ENCODE results near the gene THSD4.

The THSD4 gene

GRCh38 chr15:71562251-71562650 is 447.0 kb downstream of the THSD4 start:
- DNase-seq (ENCODE audit: low read depth), result no peak
- no peak overlapping the region for H3K4me3 ChIP-seq (replicated peaks; ENCODE audit: low read depth, low read length)
- no peak for TF ChIP-seq CTCF (IDR thresholded peaks at IDR 0.05; ENCODE audit: low read length, missing control alignments)

GRCh38 chr15:71564217-71564616 is 448.9 kb downstream of the THSD4 start:
- TF ChIP-seq CTCF (IDR thresholded peaks at IDR 0.05; ENCODE audit: low read length, missing control alignments), result no peak
- no peak for DNase-seq (ENCODE audit: low read depth)

GRCh38 chr15:71565006-71565405 is 449.7 kb downstream of the THSD4 start:
- no peak overlapping the region for H3K4me3 ChIP-seq (replicated peaks; ENCODE audit: low read depth, low read length)
- DNase-seq (ENCODE audit: low read depth), result no peak

More at GRCh38 chr15:71564217-71564616, 448.9 kb downstream of the THSD4 start:
- H3K4me3 ChIP-seq (replicated peaks; ENCODE audit: low read depth, low read length), result no peak overlapping the region

DNA sequence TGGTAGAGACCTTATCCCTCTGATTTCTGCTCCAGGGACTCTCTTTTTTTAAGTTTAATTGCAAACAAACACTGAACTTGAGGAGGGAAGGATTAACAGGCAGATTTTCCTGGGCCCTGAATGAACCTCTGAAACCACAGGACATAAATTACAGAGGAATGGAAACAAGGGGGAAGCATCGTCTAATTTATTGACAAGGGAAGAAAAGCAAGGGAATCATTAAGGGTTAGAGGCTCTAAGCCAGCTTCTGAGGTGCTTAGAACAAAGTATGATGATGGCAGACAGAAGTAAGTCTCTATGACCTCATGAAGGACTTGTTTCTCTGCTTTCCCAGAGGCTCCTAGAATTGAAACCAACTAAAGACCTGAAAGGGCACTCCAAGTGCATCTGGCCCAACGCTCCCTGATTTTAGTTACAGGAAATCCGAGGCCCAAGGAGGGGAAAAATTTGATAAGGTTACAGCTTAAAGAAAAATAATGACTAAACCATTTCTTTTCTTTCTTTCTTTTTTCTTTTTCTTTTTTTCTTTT is 450.4 kb downstream of the THSD4 start:
- no peak overlapping the region for H3K4me3 ChIP-seq (replicated peaks; ENCODE audit: low read depth, low read length)
- no peak for DNase-seq (ENCODE audit: low read depth)
- TF ChIP-seq CTCF (IDR thresholded peaks at IDR 0.05; ENCODE audit: low read length, missing control alignments), result no peak

More at GRCh38 chr15:71565006-71565405, 449.7 kb downstream of the THSD4 start:
- no peak for TF ChIP-seq CTCF (IDR thresholded peaks at IDR 0.05; ENCODE audit: low read length, missing control alignments)

- DNase-seq (ENCODE audit: low read depth), result no peak
- TF ChIP-seq CTCF (IDR thresholded peaks at IDR 0.05; ENCODE audit: low read length, missing control alignments), result no peak
- no peak overlapping the region for H3K4me3 ChIP-seq (replicated peaks; ENCODE audit: low read depth, low read length)
These were observed 451.0 kb downstream of the THSD4 start for GRCh38 chr15:71566226-71566625.

GRCh38 chr15:71567173-71567572 is 451.9 kb downstream of the THSD4 start:
- no peak for DNase-seq (ENCODE audit: low read depth)
- no peak overlapping the region for H3K4me3 ChIP-seq (replicated peaks; ENCODE audit: low read depth, low read length)
- no peak for TF ChIP-seq CTCF (IDR thresholded peaks at IDR 0.05; ENCODE audit: low read length, missing control alignments)

DNA sequence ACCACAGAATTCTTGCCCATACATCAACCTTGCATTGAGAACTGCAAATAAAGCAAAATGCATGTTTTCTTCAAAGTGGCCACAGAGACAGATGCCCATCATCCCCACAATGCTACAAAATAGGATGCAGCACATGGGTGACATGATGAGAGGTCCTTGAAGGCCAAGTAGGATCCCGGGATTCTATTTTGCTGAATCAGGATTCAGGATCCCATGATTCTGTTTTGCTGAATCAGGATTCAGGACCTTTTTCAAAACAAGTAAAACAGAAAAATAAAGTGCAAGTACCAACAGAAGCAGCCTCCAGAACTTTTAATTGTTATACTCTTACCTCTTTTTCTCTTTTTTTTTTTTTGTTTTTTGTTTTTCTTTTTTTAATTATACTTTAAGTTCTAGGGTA is 453.0 kb downstream of the THSD4 start:
- H3K4me3 ChIP-seq (replicated peaks; ENCODE audit: low read depth, low read length), result no peak overlapping the region
- no peak for DNase-seq (ENCODE audit: low read depth)

More for the DNA sequence above, 453.0 kb downstream of the THSD4 start:
- no peak for TF ChIP-seq CTCF (IDR thresholded peaks at IDR 0.05; ENCODE audit: low read length, missing control alignments)

Measured in fibroblast of pulmonary artery (primary cell).